Tibial nerve (tissue), 4 donors: Measurements from ENCODE around the gene CDCA8. TPM values are rescaled to one million over a fixed set of nuclear protein-coding genes. Genes with fewer than 3 reads are reported as not detected.

ENCODE experiments used
- DNase-seq, 2 donors: peaks; one replicate each; pipeline ENCODE4 v3.0.0-alpha.2; 2019; ENCODE audit warnings: low spot score in 2 of 2
- H3K27ac ChIP-seq, 4 donors: fragments of 200-600 bp; sonication (generic) in 3 of 4; one replicate each; pipeline ENCODE4 v1.5.1; 2017 to 2019; ENCODE audit warnings: mild to moderate bottlenecking in 1 of 4
- H3K27me3 ChIP-seq, 2 donors: fragments of 200-600 bp; sonication (generic) in 1 of 2; one replicate each; pipeline versions ENCODE4 v1.5.1 to v1.6.0; 2017 to 2019
- H3K36me3 ChIP-seq, 3 donors: fragments of 200-600 bp; sonication (generic); one replicate each; pipeline ENCODE4 v1.5.1; 2018 to 2019
- H3K4me1 ChIP-seq, 4 donors: fragments of 200-600 bp; sonication (generic) in 3 of 4; one replicate each; pipeline ENCODE4 v1.5.1; 2017 to 2019
- H3K4me3 ChIP-seq, 4 donors: fragments of 200-600 bp; sonication (generic) in 3 of 4; one replicate each; pipeline ENCODE4 v1.5.1; 2017 to 2019; ENCODE audit warnings: mild to moderate bottlenecking in 1 of 4, moderate library complexity in 1 of 4
- H3K9me3 ChIP-seq, 4 donors: fragments of 200-600 bp; sonication (generic) in 3 of 4; one replicate each; pipeline ENCODE4 v1.5.1; 2017 to 2019
- EP300 ChIP-seq, 2 donors: sonication (generic); formaldehyde crosslinking; IDR thresholded peaks; one replicate each; pipeline ENCODE4 v1.6.1; 2017; ENCODE audit warnings: antibody characterized with exemption in 2 of 2, mild to moderate bottlenecking in 1 of 2
- POLR2A ChIP-seq, 2 donors: fragments of 450-650 bp; IDR thresholded peaks; one replicate each; pipeline ENCODE4 v1.6.1; 2017; ENCODE audit warnings: antibody characterized with exemption in 2 of 2, mild to moderate bottlenecking in 2 of 2, moderate library complexity in 2 of 2
- WGBS, 2 donors: methylation state at CpG; one replicate each; pipeline ENCODE4 v1.1.5; 2018; 5-methylcytosine and 5-hydroxymethylcytosine counted together
- total RNA-seq, 4 donors: library from RNA; depleted of rRNA; stranded (reverse); fragments of >200 nt; gene quantifications; one replicate each; pipeline ENCODE4 v1.1.0, GENCODE V29; 2016
- TF ChIP-seq, protein P1 (sequence below), 5 experiments: fragments of 200-600 bp in 3 of 5; fragments of 450-650 bp in 2 of 5; sonication (generic) in 3 of 5; IDR thresholded peaks; one replicate each; pipeline ENCODE4 v1.5.1; 2016 to 2019; ENCODE audit warnings: antibody characterized with exemption in 5 of 5, mild to moderate bottlenecking in 3 of 5, moderate library complexity in 2 of 5

Gene CDCA8
- under 1 TPM in 3 of 4 donors, not detected in 1; 0.66 to 0.98 (median 0.90) TPM for total RNA-seq

DNA sequence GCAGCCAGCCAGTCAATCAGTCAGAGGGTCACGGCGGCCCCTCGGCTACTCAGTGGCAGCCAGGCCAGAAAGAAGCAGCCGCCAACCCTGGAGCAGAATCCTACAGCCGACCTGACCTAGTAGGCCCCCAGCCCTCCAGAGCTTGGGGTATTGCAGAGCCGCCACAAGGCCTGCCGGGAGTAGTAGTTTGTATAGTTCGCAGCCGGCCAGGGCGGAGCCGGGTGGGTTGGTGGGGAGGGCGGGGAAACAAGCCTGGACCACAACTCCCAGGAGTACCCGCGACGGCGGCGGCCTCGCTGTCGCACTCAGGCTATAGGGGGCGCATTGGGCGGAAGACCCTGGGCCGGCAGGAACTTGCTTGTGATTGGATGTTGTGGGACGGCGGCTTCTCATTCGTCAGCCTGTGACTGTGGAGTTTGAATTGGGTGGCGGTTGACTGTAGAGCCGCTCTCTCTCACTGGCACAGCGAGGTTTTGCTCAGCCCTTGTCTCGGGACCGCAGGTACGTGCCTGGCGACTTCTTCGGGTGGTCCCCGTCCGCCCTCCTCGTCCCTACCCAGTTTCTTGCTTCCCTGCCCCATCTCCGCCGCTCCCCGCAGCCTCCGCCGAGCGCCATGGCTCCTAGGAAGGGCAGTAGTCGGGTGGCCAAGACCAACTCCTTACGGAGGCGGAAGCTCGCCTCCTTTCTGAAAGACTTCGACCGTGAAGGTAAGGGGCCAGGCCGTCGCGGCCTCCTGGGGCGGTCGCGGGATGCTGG lies at the start of gene CDCA8:
Gene CDCA8, plus strand, starts transcription at position 439 of the 756 bp plus-strand sequence. Its CDS starts 175 bp downstream, at position 614.
- Histone ChIP-seq H3K4me3 (peak within 1 kb of the TSS; percentile 55 to 81 (median 72)), H3K27ac (peak within 1 kb of the TSS; percentile 34 to 89 (median 82)), H3K9me3 (no peaks in the 10 kb centered on the region), H3K27me3 (no peaks in the 10 kb centered on the region), H3K4me1 (peaks cover 0 to 40% (median 24%) of the 10 kb centered on the region in 4 donors), H3K36me3 (peaks cover 0 to 12% (median 0%) of the 10 kb centered on the region in 3 donors)
- WGBS, 2 donors: 0 to 1% methylated on average over 21 to 46 of the region's 54 CpGs
- DNase-seq: peak; percentile 96 to 97
- TF ChIP-seq, protein P1, sequence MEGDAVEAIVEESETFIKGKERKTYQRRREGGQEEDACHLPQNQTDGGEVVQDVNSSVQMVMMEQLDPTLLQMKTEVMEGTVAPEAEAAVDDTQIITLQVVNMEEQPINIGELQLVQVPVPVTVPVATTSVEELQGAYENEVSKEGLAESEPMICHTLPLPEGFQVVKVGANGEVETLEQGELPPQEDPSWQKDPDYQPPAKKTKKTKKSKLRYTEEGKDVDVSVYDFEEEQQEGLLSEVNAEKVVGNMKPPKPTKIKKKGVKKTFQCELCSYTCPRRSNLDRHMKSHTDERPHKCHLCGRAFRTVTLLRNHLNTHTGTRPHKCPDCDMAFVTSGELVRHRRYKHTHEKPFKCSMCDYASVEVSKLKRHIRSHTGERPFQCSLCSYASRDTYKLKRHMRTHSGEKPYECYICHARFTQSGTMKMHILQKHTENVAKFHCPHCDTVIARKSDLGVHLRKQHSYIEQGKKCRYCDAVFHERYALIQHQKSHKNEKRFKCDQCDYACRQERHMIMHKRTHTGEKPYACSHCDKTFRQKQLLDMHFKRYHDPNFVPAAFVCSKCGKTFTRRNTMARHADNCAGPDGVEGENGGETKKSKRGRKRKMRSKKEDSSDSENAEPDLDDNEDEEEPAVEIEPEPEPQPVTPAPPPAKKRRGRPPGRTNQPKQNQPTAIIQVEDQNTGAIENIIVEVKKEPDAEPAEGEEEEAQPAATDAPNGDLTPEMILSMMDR (IDR thresholded peaks at IDR 0.05): peak; percentile 57 to 86 (median 72)
- TF ChIP-seq EP300 (IDR thresholded peaks at IDR 0.05) (peak; percentile 79 to 84), POLR2A (IDR thresholded peaks at IDR 0.05) (peak in 1 of 2 donors; percentile 35)

DNA sequence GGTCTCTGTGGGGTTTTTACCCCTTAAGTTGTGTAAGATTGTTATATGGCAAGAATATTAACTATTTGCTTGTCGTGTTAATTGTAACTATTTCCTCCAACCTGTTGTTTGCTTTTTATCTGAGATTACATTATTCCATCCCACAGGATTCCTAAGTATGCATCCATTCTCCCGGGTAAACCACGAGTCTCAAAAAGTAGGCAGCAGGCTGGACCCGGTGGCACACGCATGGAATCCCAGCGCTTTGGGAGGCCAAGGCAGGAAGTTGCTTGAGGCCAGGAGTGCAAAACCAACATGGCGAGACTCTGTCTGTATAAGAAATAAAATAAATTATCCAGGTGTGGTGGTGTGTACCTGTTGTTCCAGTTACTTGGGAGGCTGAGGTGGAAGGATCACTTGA lies 45.0 kb upstream of the CDCA8 start:
- Histone ChIP-seq H3K4me1 (no peaks in the 10 kb centered on the region), H3K36me3 (no peaks in the 10 kb centered on the region), H3K9me3 (peaks cover 0 to 13% (median 0%) of the 10 kb centered on the region in 4 donors), H3K4me3 (no peak overlapping the region), H3K27me3 (no peaks in the 10 kb centered on the region), H3K27ac (no peak overlapping the region)
- TF ChIP-seq EP300 (IDR thresholded peaks at IDR 0.05) (no peak), POLR2A (IDR thresholded peaks at IDR 0.05) (no peak)
- TF ChIP-seq, protein P1 (IDR thresholded peaks at IDR 0.05): no peak
- WGBS, 2 donors: 84 to 89% methylated on average over 7 of the region's 7 CpGs
- DNase-seq: no peak

DNA sequence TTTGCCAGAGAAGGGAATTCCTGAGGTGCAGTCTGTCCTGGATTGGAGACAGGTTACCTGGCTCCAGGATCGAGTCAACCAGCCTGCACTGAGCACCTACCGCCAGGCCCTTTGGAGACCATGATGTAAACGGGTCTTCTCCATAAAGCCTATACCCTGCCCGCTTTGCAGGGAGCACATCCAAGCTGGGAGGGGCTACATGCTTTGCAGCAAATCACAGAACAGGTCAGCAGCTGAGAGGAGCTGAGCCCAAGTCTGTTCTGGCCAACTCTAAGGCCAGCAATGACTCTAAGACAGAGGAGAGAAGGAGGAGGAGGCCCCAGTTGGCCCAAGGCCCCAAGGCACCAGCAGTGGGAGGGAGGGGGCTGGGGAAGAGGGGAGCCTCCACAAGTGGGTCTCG lies 42.1 kb upstream of the CDCA8 start:
- Histone ChIP-seq H3K36me3 (no peaks in the 10 kb centered on the region), H3K27me3 (no peaks in the 10 kb centered on the region), H3K9me3 (no peaks in the 10 kb centered on the region), H3K4me3 (no peak overlapping the region), H3K27ac (no peak overlapping the region), H3K4me1 (no peaks in the 10 kb centered on the region)
- TF ChIP-seq EP300 (IDR thresholded peaks at IDR 0.05): no peak
- TF ChIP-seq POLR2A (IDR thresholded peaks at IDR 0.05): no peak
- TF ChIP-seq, protein P1 (IDR thresholded peaks at IDR 0.05): no peak
- no peak for DNase-seq
- WGBS, 2 donors: 56 to 59% methylated on average over 4 to 5 of the region's 5 CpGs

DNA sequence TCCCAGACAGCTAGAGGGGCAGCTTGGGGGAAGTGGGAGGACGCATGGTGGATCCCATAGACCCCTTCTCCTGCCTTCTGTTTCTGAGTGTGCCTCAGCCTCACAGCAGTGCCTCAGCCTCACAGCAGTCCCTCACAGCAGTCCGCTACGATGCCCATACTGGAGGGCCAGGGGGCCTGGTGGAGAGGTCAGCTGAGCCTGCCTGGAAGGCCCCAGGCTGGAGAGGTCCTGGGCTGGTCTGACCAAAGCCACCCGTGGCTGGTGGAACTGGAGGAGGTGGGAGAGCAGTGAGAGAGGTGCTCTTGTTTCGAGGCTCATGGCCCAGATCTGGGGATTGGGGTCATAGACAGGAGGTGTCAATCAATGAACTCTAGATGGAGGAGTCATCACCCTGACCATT lies 41.6 kb upstream of the CDCA8 start:
- H3K36me3 ChIP-seq: no peaks in the 10 kb centered on the region
- no peaks in the 10 kb centered on the region for H3K4me1 ChIP-seq
- H3K9me3 ChIP-seq: no peaks in the 10 kb centered on the region
- H3K27me3 ChIP-seq: no peaks in the 10 kb centered on the region
- no peak overlapping the region for H3K4me3 ChIP-seq
- 70 to 78% methylated on average over 5 of the region's 5 CpGs for WGBS, 2 donors
- TF ChIP-seq, protein P1 (IDR thresholded peaks at IDR 0.05): no peak
- TF ChIP-seq EP300 (IDR thresholded peaks at IDR 0.05): no peak
- TF ChIP-seq POLR2A (IDR thresholded peaks at IDR 0.05): no peak
- H3K27ac ChIP-seq: no peak overlapping the region
- no peak for DNase-seq

DNA sequence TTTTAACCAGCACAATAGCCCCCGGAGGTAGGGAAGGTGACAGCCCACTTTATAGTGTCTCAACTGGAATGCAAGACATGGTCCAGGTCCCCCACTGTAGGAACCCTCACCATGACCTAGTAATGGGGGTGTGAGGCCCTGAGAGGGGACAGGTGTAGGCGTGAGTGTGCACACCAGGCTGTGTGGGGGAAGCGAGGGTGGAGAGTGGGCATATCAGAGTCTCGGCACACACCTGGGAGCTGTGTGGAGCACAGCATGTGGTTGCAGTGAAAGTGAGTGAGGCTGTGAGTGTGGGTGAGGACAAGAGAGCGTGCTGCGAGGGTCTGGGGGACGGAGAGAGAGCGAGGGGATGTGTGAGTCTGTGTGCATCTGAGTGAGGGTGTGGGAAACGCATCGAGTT lies 40.5 kb upstream of the CDCA8 start:
- TF ChIP-seq EP300 (IDR thresholded peaks at IDR 0.05) (no peak), POLR2A (IDR thresholded peaks at IDR 0.05) (no peak)
- TF ChIP-seq, protein P1 (IDR thresholded peaks at IDR 0.05): no peak
- Histone ChIP-seq H3K27ac (no peak overlapping the region), H3K27me3 (peaks cover 0 to 4% of the 10 kb centered on the region in 2 donors), H3K4me3 (no peak overlapping the region), H3K4me1 (no peaks in the 10 kb centered on the region), H3K9me3 (no peaks in the 10 kb centered on the region), H3K36me3 (no peaks in the 10 kb centered on the region)
- 57 to 62% methylated on average over 10 of the region's 10 CpGs for WGBS, 2 donors
- DNase-seq: no peak
